RCC 7860 (cell line): ENCODE data around the gene FAAP100.

Experiments
- DNase-seq: peaks from one replicate; pipeline ENCODE4 v3.0.0-alpha.2; 2015; ENCODE audit warnings: low spot score
- FAIRE-seq: peaks from 2 replicates; lab custom pipeline; 2012; peaks lifted over from hg19 to GRCh38; lab: Jason Lieb, UNC

Gene FAAP100

GRCh38 chr17:81526662-81527571 is 25.2 kb downstream of the FAAP100 start:
- DNase-seq (no peak), FAIRE-seq (no peak)

- DNase-seq (no peak), FAIRE-seq (no peak)
These were observed 27.3 kb downstream of the FAAP100 start for GRCh38 chr17:81524865-81525159.

GRCh38 chr17:81524039-81524864 is 27.9 kb downstream of the FAAP100 start:
- FAIRE-seq, result no peak
- no peak for DNase-seq

GRCh38 chr17:81523402-81524038 is 28.6 kb downstream of the FAAP100 start:
- DNase-seq, result no peak
- no peak for FAIRE-seq

GRCh38 chr17:81522491-81523401 is 29.4 kb downstream of the FAAP100 start:
- FAIRE-seq (no peak), DNase-seq (no peak)

GRCh38 chr17:81520021-81520901 is 31.9 kb downstream of the FAAP100 start:
- FAIRE-seq, result no peak
- DNase-seq, result no peak

GRCh38 chr17:81519284-81520020 is 32.7 kb downstream of the FAAP100 start:
- DNase-seq (peak; percentile 47), FAIRE-seq (no peak)

GRCh38 chr17:81518785-81519283 is 33.3 kb downstream of the FAAP100 start:
- FAIRE-seq, result no peak
- no peak for DNase-seq

- DNase-seq (no peak), FAIRE-seq (no peak)
These were observed 33.9 kb downstream of the FAAP100 start for GRCh38 chr17:81518113-81518784.

- no peak for DNase-seq
- FAIRE-seq, result no peak
These were observed 34.6 kb downstream of the FAAP100 start for GRCh38 chr17:81517339-81518112.

- FAIRE-seq, result no peak
- DNase-seq, result no peak
These were observed 35.2 kb downstream of the FAAP100 start for GRCh38 chr17:81517009-81517338.

- FAIRE-seq, result no peak
- DNase-seq, result no peak
These were observed 35.7 kb downstream of the FAAP100 start for GRCh38 chr17:81516439-81516838.

GRCh38 chr17:81515530-81516041 is 36.6 kb downstream of the FAAP100 start:
- DNase-seq (no peak), FAIRE-seq (no peak)

GRCh38 chr17:81514739-81515529 is 37.2 kb downstream of the FAAP100 start:
- FAIRE-seq (no peak), DNase-seq (peak; percentile 71)

GRCh38 chr17:81514489-81514738 is 37.7 kb downstream of the FAAP100 start:
- DNase-seq, result no peak
- FAIRE-seq, result no peak

GRCh38 chr17:81513753-81514488 is 38.2 kb downstream of the FAAP100 start:
- FAIRE-seq (no peak), DNase-seq (peak; percentile 64)
